Vagina (tissue), 2 donors: ENCODE data around the gene PTMS.

Experiments used
- POLR2A ChIP-seq, 2 donors: fragments of 450-650 bp; IDR thresholded peaks; one replicate each; pipeline ENCODE4 v1.6.1; 2017; ENCODE audit warnings: antibody characterized with exemption in 2 of 2, mild to moderate bottlenecking in 2 of 2, moderate library complexity in 2 of 2
- TF ChIP-seq, protein P1 (sequence below), 3 experiments: fragments of 450-650 bp in 2 of 3; fragments of 200-600 bp in 1 of 3; sonication (generic) in 1 of 3; IDR thresholded peaks; one replicate each; pipeline ENCODE4 v1.5.1; 2017 to 2019; ENCODE audit warnings: antibody characterized with exemption in 3 of 3, mild to moderate bottlenecking in 2 of 3, moderate library complexity in 2 of 3

DNA sequence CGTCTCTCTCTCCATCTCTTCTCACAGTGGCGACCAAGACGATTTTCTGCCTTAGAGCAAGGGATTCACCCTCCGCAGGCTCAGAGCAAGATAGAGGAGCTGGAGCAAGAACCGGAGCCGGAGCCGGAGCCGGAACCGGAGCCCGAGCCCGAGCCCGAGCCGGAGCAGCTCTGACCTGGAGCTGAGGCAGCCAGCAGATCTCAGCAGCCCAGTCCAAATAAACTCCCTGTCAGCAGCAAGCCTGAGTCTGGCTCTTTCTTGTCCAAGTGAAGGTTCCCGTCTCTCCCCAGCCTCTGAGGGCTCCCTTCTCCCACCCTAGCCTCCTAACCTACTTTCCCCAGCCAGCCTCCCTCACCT lies 12.0 kb downstream of the PTMS start:
- TF ChIP-seq, protein P1, sequence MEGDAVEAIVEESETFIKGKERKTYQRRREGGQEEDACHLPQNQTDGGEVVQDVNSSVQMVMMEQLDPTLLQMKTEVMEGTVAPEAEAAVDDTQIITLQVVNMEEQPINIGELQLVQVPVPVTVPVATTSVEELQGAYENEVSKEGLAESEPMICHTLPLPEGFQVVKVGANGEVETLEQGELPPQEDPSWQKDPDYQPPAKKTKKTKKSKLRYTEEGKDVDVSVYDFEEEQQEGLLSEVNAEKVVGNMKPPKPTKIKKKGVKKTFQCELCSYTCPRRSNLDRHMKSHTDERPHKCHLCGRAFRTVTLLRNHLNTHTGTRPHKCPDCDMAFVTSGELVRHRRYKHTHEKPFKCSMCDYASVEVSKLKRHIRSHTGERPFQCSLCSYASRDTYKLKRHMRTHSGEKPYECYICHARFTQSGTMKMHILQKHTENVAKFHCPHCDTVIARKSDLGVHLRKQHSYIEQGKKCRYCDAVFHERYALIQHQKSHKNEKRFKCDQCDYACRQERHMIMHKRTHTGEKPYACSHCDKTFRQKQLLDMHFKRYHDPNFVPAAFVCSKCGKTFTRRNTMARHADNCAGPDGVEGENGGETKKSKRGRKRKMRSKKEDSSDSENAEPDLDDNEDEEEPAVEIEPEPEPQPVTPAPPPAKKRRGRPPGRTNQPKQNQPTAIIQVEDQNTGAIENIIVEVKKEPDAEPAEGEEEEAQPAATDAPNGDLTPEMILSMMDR (IDR thresholded peaks at IDR 0.05): no peak
- no peak for TF ChIP-seq POLR2A (IDR thresholded peaks at IDR 0.05)
